GM19239 (cell line): Measurements from ENCODE around the gene RNF224.
"Not testable (repeated sequence)": the region's sequence is repeated elsewhere in the genome, so short reads cannot be mapped to it uniquely, and the experiment has no call there.

Experiments
- DNase-seq: peaks from one replicate; pipeline ENCODE4 v3.0.0; 2011; ENCODE audit warnings: low spot score; ENCODE audit not compliant: insufficient read length
- FAIRE-seq: peaks from 2 replicates; lab custom pipeline; 2011; peaks lifted over from hg19 to GRCh38; lab: Jason Lieb, UNC

The RNF224 gene

GRCh38 chr9:137247135-137247915 lies 20.0 kb downstream of the RNF224 start:
- FAIRE-seq (no peak), DNase-seq (no peak)

GRCh38 chr9:137247916-137248175 lies 20.5 kb downstream of the RNF224 start:
- DNase-seq: no peak
- no peak for FAIRE-seq

- FAIRE-seq (no peak), DNase-seq (no peak)
These were observed 23.3 kb downstream of the RNF224 start for GRCh38 chr9:137250329-137251193.

- DNase-seq (no peak), FAIRE-seq (no peak)
These were observed 23.8 kb downstream of the RNF224 start, which contains the start of gene STPG3 for GRCh38 chr9:137251194-137251461. Gene STPG3 (plus strand): TSS chr9:137251286. CDS start chr9:137251287, 1 bp downstream.

GRCh38 chr9:137251490-137252268 lies 24.4 kb downstream of the RNF224 start:
- no peak for FAIRE-seq
- no peak for DNase-seq

- DNase-seq: no peak
- FAIRE-seq: no peak
These were observed 25.5 kb downstream of the RNF224 start for GRCh38 chr9:137252555-137253506.

- no peak for FAIRE-seq
- no peak for DNase-seq
These were observed 26.7 kb downstream of the RNF224 start for GRCh38 chr9:137253717-137254623.

GRCh38 chr9:137254624-137255447 lies 27.5 kb downstream of the RNF224 start, which contains the start of gene NELFB:
Gene NELFB (plus strand): TSS chr9:137255327.
- DNase-seq: peak; percentile 100
- FAIRE-seq: peak; percentile 92

- FAIRE-seq (peak; percentile 66), DNase-seq (peak; percentile 64)
These were observed 28.3 kb downstream of the RNF224 start for GRCh38 chr9:137255448-137256114.

- DNase-seq (no peak), FAIRE-seq (no peak)
These were observed 29.1 kb downstream of the RNF224 start for GRCh38 chr9:137256362-137256761.

- FAIRE-seq (no peak), DNase-seq (no peak)
These were observed 29.6 kb downstream of the RNF224 start for GRCh38 chr9:137256856-137257255.

GRCh38 chr9:137262173-137262908 lies 35.0 kb downstream of the RNF224 start:
- not testable (repeated sequence) for FAIRE-seq, DNase-seq

GRCh38 chr9:137262909-137263285 lies 35.6 kb downstream of the RNF224 start:
- no peak for DNase-seq
- no peak for FAIRE-seq

- no peak for DNase-seq
- no peak for FAIRE-seq
These were observed 36.2 kb downstream of the RNF224 start for GRCh38 chr9:137263506-137263905.

GRCh38 chr9:137264067-137264466 lies 36.8 kb downstream of the RNF224 start:
- DNase-seq (no peak), FAIRE-seq (no peak)

- DNase-seq: no peak
- no peak for FAIRE-seq
These were observed 38.3 kb downstream of the RNF224 start for GRCh38 chr9:137265496-137266161.
